ENCODE results near the gene SLC16A10. TPM values are rescaled to one million over a fixed set of nuclear protein-coding genes. Genes with fewer than 3 reads are reported as not detected.

SLC16A10 gene
- total and polyA plus RNA-seq, 2 of the 8 experiments (the other 6 are each of a cell fraction or from before 2014, with no cell fraction given), result 18.6 to 23.2 TPM

DNA sequence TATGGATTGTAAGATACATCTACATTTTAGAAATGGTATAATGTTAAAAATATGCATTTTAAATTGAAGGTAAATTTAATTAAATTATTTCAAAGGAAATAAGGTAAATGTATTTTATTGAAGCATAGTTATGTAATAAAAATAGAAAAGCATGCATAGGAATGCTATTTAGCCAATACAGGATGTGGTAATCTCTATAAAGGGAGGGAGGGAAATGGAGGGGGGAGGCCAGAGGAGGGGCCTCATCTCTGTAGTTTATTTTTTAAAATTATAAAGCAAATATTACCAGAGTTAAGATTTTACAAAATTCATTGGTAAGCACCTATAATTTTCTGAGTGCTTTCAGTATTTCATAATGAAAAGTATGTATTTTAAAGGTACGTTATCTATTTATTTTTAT, 27.2 kb downstream of the SLC16A10 start:
- H4K91ac ChIP-seq (replicated peaks; ENCODE audit: insufficient read length, low read length), result no peak overlapping the region
- POLR2A ChIA-PET (ENCODE audit: partially characterized antibody), result interaction anchor here (1.0 kb wide), 1 partner anchor 12 kb away, joined by 3 read pairs; no protein-coding TSS in a partner anchor

More for the DNA sequence above, 27.2 kb downstream of the SLC16A10 start:
- H3K4ac ChIP-seq (replicated peaks; ENCODE audit: insufficient read length, low read depth, low read length), result no peak overlapping the region
- no peaks in the 10 kb centered on the region for H3K27me3 ChIP-seq (replicated peaks in 1 of 4; ENCODE audit: control insufficient read depth in 3 of 4, extremely low read depth in 1 of 4, insufficient read depth in 3 of 4, low read length in 3 of 4)
- no peak overlapping the region for H2BK20ac ChIP-seq (ENCODE audit: low read length)
- no peak overlapping the region for H2BK12ac ChIP-seq (ENCODE audit: low read depth, low read length)
- H3K14ac ChIP-seq (ENCODE audit: insufficient read length), result no peak overlapping the region
- TF ChIP-seq NANOG (IDR thresholded peaks at IDR 0.05; ENCODE audit: insufficient read depth, low read depth, low read length, poor library complexity, severe bottlenecking), result no peak
- no peak for TF ChIP-seq CEBPB (IDR thresholded peaks at IDR 0.05; ENCODE audit: low read depth, low read length)
- no peak for TF ChIP-seq KDM5A (IDR thresholded peaks at IDR 0.05; ENCODE audit: low read length)
- TF ChIP-seq CHD2 (IDR thresholded peaks at IDR 0.05; ENCODE audit: low read length), result no peak
- TF ChIP-seq HDAC2 (IDR thresholded peaks at IDR 0.05; ENCODE audit: borderline replicate concordance in 1 of 2, low read depth in 2 of 2, low read length in 2 of 2), result no peak
- TF ChIP-seq HDAC6 (IDR thresholded peaks at IDR 0.05; ENCODE audit: low read depth, low read length), result no peak
- TF ChIP-seq RNF2 (IDR thresholded peaks at IDR 0.05; ENCODE audit: borderline replicate concordance, low read depth, low read length, missing control alignments, poor library complexity, severe bottlenecking), result no peak
- TF ChIP-seq MAFK (IDR thresholded peaks at IDR 0.05; ENCODE audit: low read depth, low read length), result no peak
- no peak for TF ChIP-seq SRF (IDR thresholded peaks at IDR 0.05; ENCODE audit: low read depth, low read length)
- H2AK5ac ChIP-seq (ENCODE audit: low read depth, low read length), result no peak overlapping the region
- H4K20me1 ChIP-seq (replicated peaks in 1 of 2; ENCODE audit: control insufficient read depth in 1 of 2, insufficient read depth in 2 of 2, low read length in 2 of 2), result no peaks in the 10 kb centered on the region
- H3K18ac ChIP-seq (ENCODE audit: extremely low read depth, low read length), result no peak overlapping the region
- H3K79me1 ChIP-seq (ENCODE audit: low read depth, low read length), result no peaks in the 10 kb centered on the region; the same call in 1 of the 2 replicates
- no peak overlapping the region for H2BK120ac ChIP-seq (replicated peaks; ENCODE audit: low read depth, low read length)
- H3K9me3 ChIP-seq (ENCODE audit: insufficient read depth in 2 of 2, low read depth in 1 of 2, low read length in 1 of 2), result no peaks in the 10 kb centered on the region
- H3K23me2 ChIP-seq (ENCODE audit: low read depth, low read length), result no peaks in the 10 kb centered on the region
- H3K23ac ChIP-seq (ENCODE audit: insufficient read length), result no peak overlapping the region
- no peak overlapping the region for H3K4me3 ChIP-seq (ENCODE audit: extremely low read depth in 1 of 4, insufficient read depth in 2 of 4, low read depth in 3 of 4, low read length in 4 of 4)
- no peak overlapping the region for H3K9ac ChIP-seq (replicated peaks in 1 of 4; ENCODE audit: extremely low read depth in 1 of 4, low read depth in 3 of 4, low read length in 3 of 4)
- no peak overlapping the region for H2BK5ac ChIP-seq (ENCODE audit: low read depth, low read length)
- H3K27ac ChIP-seq (ENCODE audit: low read depth, low read length), result no peak overlapping the region
- no peak overlapping the region for H4K8ac ChIP-seq (ENCODE audit: extremely low read depth, insufficient read depth, low read length)
- FAIRE-seq (no peak), DNase-seq (ENCODE audit: low read depth in 1 of 2, low spot score in 2 of 2) (no peak)
- no peak overlapping the region for H2BK15ac ChIP-seq (ENCODE audit: low read length)
- no peaks in the 10 kb centered on the region for H3K36me3 ChIP-seq (ENCODE audit: control insufficient read depth in 2 of 4, insufficient read depth in 4 of 4, low read length in 3 of 4)
- H4K5ac ChIP-seq (ENCODE audit: insufficient read length, low read depth, low read length), result no peak overlapping the region
- no peak overlapping the region for H2AFZ ChIP-seq (ENCODE audit: low read length)
- H3K56ac ChIP-seq (replicated peaks; ENCODE audit: insufficient read length, low read depth, low read length), result no peak overlapping the region
- peaks cover 0 to 5% (median 4%) of the 10 kb centered on the region in 4 experiments; a peak in 4 of 7 replicates for H3K4me1 ChIP-seq (replicated peaks in 1 of 4; ENCODE audit: control insufficient read depth in 3 of 4, insufficient read depth in 4 of 4, low read length in 3 of 4)
- WGBS, 2 experiments (ENCODE audit: extremely low coverage in 1 of 2, insufficient coverage in 1 of 2, insufficient read length in 1 of 2, insufficient replicate concordance in 2 of 2, low coverage in 1 of 2, low lambda C conversion rate in 2 of 2, missing lambda C conversion rate in 1 of 2), result 86% methylated on average over 1 of the region's 1 CpG; no CpG with 5 or more reads in 1 of the 2 experiments
- H3K4me2 ChIP-seq (ENCODE audit: insufficient read depth in 1 of 2, low read depth in 2 of 2, low read length in 2 of 2), result no peak overlapping the region; a peak in 1 of 4 replicates
- CTCF ChIA-PET (ENCODE audit: partially characterized antibody), result no interaction called here
- H3K79me2 ChIP-seq (ENCODE audit: control insufficient read depth in 1 of 2, insufficient read depth in 2 of 2, low read length in 2 of 2), result no peaks in the 10 kb centered on the region
